Karpas-422 (cell line): ENCODE data around the gene RARB. TPM values are rescaled to one million over a fixed set of nuclear protein-coding genes. Genes with fewer than 3 reads are reported as not detected.

Experiments used
- DNase-seq: peaks from one replicate; pipeline ENCODE4 v3.0.0-alpha.2; 2015
- H2AFZ ChIP-seq: fragments of 200-600 bp; sonication (generic); 2 replicates; pipeline ENCODE4 v1.6.1; 2014; ENCODE audit warnings: antibody characterized with exemption, low read length, mixed read lengths
- H3K27ac ChIP-seq: fragments of 200-600 bp; sonication (generic); 2 replicates; pipeline ENCODE4 v1.5.1; 2014; ENCODE audit warnings: mild to moderate bottlenecking, low read length, moderate library complexity
- H3K27me3 ChIP-seq: fragments of 200-600 bp; sonication (generic); 2 replicates; pipeline ENCODE4 v1.6.1; 2014; ENCODE audit warnings: low read length, mixed read lengths
- H3K36me3 ChIP-seq: fragments of 200-600 bp; sonication (generic); 2 replicates; pipeline ENCODE4 v1.6.1; 2014; ENCODE audit warnings: low read length, mixed read lengths; ENCODE audit not compliant: insufficient read depth
- H3K4me1 ChIP-seq: fragments of 200-600 bp; sonication (generic); 2 replicates; pipeline ENCODE4 v1.6.1; 2014; ENCODE audit warnings: mild to moderate bottlenecking, low read length, mixed read lengths
- H3K4me2 ChIP-seq: fragments of 200-600 bp; sonication (generic); 2 replicates; pipeline ENCODE4 v1.6.1; 2014; ENCODE audit warnings: low read length, low read depth, mild to moderate bottlenecking; ENCODE audit not compliant: poor library complexity, severe bottlenecking
- H3K4me3 ChIP-seq: fragments of 200-600 bp; sonication (generic); 2 replicates; pipeline ENCODE4 v1.5.1; 2014; ENCODE audit warnings: mild to moderate bottlenecking, antibody characterized with exemption, low read length, mixed read lengths
- H3K79me2 ChIP-seq: fragments of 200-600 bp; sonication (generic); 2 replicates; pipeline ENCODE4 v1.6.1; 2014; ENCODE audit warnings: mild to moderate bottlenecking, low read length, mixed read lengths
- H3K9ac ChIP-seq: fragments of 200-600 bp; sonication (generic); 2 replicates; pipeline ENCODE4 v1.6.0; 2014; ENCODE audit warnings: low read length
- H3K9me2 ChIP-seq: fragments of 200-600 bp; sonication (generic), shearing (Covaris generic); replicated peaks from 2 replicates; pipeline ENCODE4 v1.6.0; 2014; ENCODE audit warnings: mild to moderate bottlenecking, low read length, moderate library complexity; ENCODE audit not compliant: insufficient read depth
- H3K9me3 ChIP-seq: fragments of 300-700, 200-600 bp; sonication (generic); 2 replicates; pipeline ENCODE4 v1.6.1; 2014; ENCODE audit warnings: low read length, mixed read lengths
- H4K20me1 ChIP-seq: fragments of 200-600 bp; sonication (generic); 2 replicates; pipeline ENCODE4 v1.6.1; 2014; ENCODE audit warnings: mild to moderate bottlenecking, antibody characterized with exemption, low read length, low read depth; ENCODE audit not compliant: insufficient read depth
- total RNA-seq: library from RNA; depleted of rRNA; stranded (reverse); fragments of >200 nt; shearing (Covaris generic); gene quantifications from 2 replicates; pipeline ENCODE4 v1.2.3, GENCODE V29; 2014; ENCODE audit warnings: low replicate concordance

RARB gene
- total RNA-seq, 1 experiment from 2014 or later: not detected

- Histone ChIP-seq H3K9ac (no peak overlapping the region), H3K4me1 (no peaks in the 10 kb centered on the region), H2AFZ (no peak overlapping the region), H3K4me2 (no peak overlapping the region), H3K79me2 (no peaks in the 10 kb centered on the region), H4K20me1 (no peaks in the 10 kb centered on the region), H3K4me3 (no peak overlapping the region), H3K27ac (no peak overlapping the region), H3K36me3 (no peaks in the 10 kb centered on the region), H3K9me3 (no peaks in the 10 kb centered on the region), H3K27me3 (no peaks in the 10 kb centered on the region), H3K9me2 (no peaks in the 10 kb centered on the region)
- no peak for DNase-seq
These were observed 120.8 kb downstream of the RARB start for GRCh38 chr3:25548836-25549235.

GRCh38 chr3:25552251-25552650 is 124.2 kb downstream of the RARB start:
- H2AFZ ChIP-seq: no peak overlapping the region
- no peaks in the 10 kb centered on the region for H4K20me1 ChIP-seq
- no peaks in the 10 kb centered on the region for H3K36me3 ChIP-seq
- H3K9ac ChIP-seq: no peak overlapping the region
- no peaks in the 10 kb centered on the region for H3K79me2 ChIP-seq
- no peak overlapping the region for H3K4me3 ChIP-seq
- H3K4me2 ChIP-seq: no peak overlapping the region
- H3K27ac ChIP-seq: no peak overlapping the region
- no peaks in the 10 kb centered on the region for H3K9me3 ChIP-seq
- no peaks in the 10 kb centered on the region for H3K27me3 ChIP-seq
- DNase-seq: no peak
- H3K4me1 ChIP-seq: no peaks in the 10 kb centered on the region
- H3K9me2 ChIP-seq: no peaks in the 10 kb centered on the region

DNA sequence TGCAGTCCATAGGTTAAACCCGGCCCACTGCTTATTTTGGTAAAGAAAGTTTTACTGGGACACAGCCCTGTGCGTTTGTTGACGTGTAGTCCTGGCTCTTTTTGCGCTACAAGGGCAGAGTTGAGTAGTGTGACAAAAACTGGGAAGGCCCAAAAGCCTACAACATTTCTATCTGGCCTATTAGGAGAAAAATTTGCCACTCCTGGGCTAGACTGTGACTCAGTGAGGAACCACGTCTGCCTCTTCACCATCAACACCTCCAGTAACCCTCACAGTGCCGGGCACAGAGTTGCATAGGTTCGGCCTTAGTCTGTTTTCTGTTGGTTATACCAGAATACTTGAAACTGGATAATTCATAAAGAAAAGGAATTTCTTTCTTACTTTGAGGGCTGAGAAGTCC is 126.3 kb downstream of the RARB start:
- Histone ChIP-seq H3K27ac (no peak overlapping the region), H3K4me3 (no peak overlapping the region), H3K9me3 (no peaks in the 10 kb centered on the region), H3K79me2 (no peaks in the 10 kb centered on the region), H3K4me2 (no peak overlapping the region), H3K9me2 (no peaks in the 10 kb centered on the region), H3K27me3 (no peaks in the 10 kb centered on the region), H2AFZ (no peak overlapping the region), H3K36me3 (no peaks in the 10 kb centered on the region), H3K9ac (no peak overlapping the region), H3K4me1 (no peaks in the 10 kb centered on the region), H4K20me1 (no peaks in the 10 kb centered on the region)
- DNase-seq: no peak

DNA sequence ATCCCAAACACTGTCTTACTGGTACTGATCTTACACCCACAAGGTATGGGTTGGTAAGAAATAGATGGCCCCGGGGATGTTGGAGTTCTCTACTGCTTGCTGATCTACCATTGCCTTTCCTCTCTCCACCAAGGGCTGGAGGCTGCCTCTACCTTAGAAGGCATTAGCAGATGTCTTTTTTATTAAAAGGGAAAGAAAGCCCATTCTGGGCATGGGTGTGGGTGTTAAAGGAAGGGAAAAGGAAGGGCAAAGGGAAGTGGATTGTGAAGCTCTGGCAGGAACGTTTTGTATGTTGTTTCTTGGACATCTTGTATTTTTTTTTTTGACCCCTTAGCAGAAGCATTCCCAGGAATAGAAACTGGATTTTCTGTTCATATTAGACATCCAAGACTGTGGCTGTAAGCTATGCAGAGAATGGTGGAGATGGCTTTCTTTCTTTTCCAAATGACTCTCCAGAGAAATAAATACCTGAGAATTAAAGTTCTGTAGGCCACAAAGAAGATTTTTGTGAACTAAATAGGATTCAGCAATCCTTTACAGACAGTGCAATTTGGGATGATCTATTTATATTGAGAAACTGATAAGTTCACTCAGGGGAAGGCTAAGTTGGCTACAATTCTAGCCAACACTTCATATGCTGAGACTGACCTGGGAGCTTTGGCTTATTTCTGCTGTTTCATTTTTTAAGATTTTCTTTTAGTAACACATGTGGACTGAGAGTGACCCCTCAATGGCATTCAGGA is 127.8 kb downstream of the RARB start:
- Histone ChIP-seq H2AFZ (no peak overlapping the region), H3K9ac (no peak overlapping the region), H4K20me1 (no peaks in the 10 kb centered on the region), H3K4me3 (no peak overlapping the region), H3K4me1 (no peaks in the 10 kb centered on the region), H3K4me2 (no peak overlapping the region), H3K36me3 (no peaks in the 10 kb centered on the region), H3K27ac (no peak overlapping the region), H3K27me3 (no peaks in the 10 kb centered on the region), H3K9me2 (no peaks in the 10 kb centered on the region), H3K79me2 (no peaks in the 10 kb centered on the region), H3K9me3 (no peaks in the 10 kb centered on the region)
- DNase-seq: no peak

GRCh38 chr3:25556447-25556846 is 128.4 kb downstream of the RARB start:
- Histone ChIP-seq H3K27ac (no peak overlapping the region), H3K4me2 (no peak overlapping the region), H4K20me1 (no peaks in the 10 kb centered on the region), H3K9me2 (no peaks in the 10 kb centered on the region), H3K9me3 (no peaks in the 10 kb centered on the region), H3K4me1 (no peaks in the 10 kb centered on the region), H3K36me3 (no peaks in the 10 kb centered on the region), H3K4me3 (no peak overlapping the region), H3K27me3 (no peaks in the 10 kb centered on the region), H3K9ac (no peak overlapping the region), H2AFZ (no peak overlapping the region), H3K79me2 (no peaks in the 10 kb centered on the region)
- DNase-seq: no peak

- no peaks in the 10 kb centered on the region for H3K27me3 ChIP-seq
- no peak overlapping the region for H3K9ac ChIP-seq
- no peaks in the 10 kb centered on the region for H3K4me1 ChIP-seq
- H3K9me2 ChIP-seq: no peaks in the 10 kb centered on the region
- no peaks in the 10 kb centered on the region for H3K36me3 ChIP-seq
- H3K79me2 ChIP-seq: no peaks in the 10 kb centered on the region
- no peaks in the 10 kb centered on the region for H3K9me3 ChIP-seq
- no peak overlapping the region for H2AFZ ChIP-seq
- no peak overlapping the region for H3K27ac ChIP-seq
- H4K20me1 ChIP-seq: no peaks in the 10 kb centered on the region
- H3K4me2 ChIP-seq: no peak overlapping the region
- DNase-seq: no peak
- no peak overlapping the region for H3K4me3 ChIP-seq
These were observed 129.6 kb downstream of the RARB start for GRCh38 chr3:25557694-25558093.

- Histone ChIP-seq H3K4me3 (no peak overlapping the region), H3K4me1 (no peaks in the 10 kb centered on the region), H3K4me2 (no peak overlapping the region), H3K36me3 (no peaks in the 10 kb centered on the region), H3K79me2 (no peaks in the 10 kb centered on the region), H3K27me3 (no peaks in the 10 kb centered on the region), H4K20me1 (no peaks in the 10 kb centered on the region), H3K9me2 (no peaks in the 10 kb centered on the region), H2AFZ (no peak overlapping the region), H3K27ac (no peak overlapping the region), H3K9me3 (no peaks in the 10 kb centered on the region), H3K9ac (no peak overlapping the region)
- DNase-seq: no peak
These were observed 130.1 kb downstream of the RARB start for GRCh38 chr3:25558121-25558520.

DNA sequence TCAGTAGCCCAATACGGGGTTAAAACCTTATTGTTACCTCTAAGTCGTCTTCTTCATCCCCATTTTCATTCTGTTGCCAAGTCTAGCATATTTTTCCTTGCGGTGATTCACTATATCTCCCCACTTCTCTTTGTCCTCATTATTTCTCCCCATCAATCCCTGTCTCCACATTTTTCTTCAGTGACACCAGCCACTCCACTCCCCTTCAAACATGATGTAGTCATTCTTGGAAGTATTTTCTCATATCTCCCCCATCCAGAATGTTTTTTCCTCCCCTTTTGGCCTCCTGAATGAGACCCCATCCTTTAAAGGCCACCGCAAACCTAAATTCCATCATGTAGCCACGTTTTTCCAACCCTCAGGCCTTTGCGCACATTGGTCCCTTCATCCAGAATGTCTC is 130.7 kb downstream of the RARB start:
- H3K9me2 ChIP-seq: no peaks in the 10 kb centered on the region
- no peak for DNase-seq
- no peak overlapping the region for H2AFZ ChIP-seq
- no peaks in the 10 kb centered on the region for H3K9me3 ChIP-seq
- no peak overlapping the region for H3K4me2 ChIP-seq
- H3K9ac ChIP-seq: no peak overlapping the region
- no peaks in the 10 kb centered on the region for H4K20me1 ChIP-seq
- H3K27me3 ChIP-seq: no peaks in the 10 kb centered on the region
- H3K36me3 ChIP-seq: no peaks in the 10 kb centered on the region
- H3K4me1 ChIP-seq: no peaks in the 10 kb centered on the region
- H3K79me2 ChIP-seq: no peaks in the 10 kb centered on the region
- H3K27ac ChIP-seq: no peak overlapping the region
- no peak overlapping the region for H3K4me3 ChIP-seq
